B cell (primary cell): Measurements from ENCODE around the gene IFNA10. TPM values are rescaled to one million over a fixed set of nuclear protein-coding genes. Genes with fewer than 3 reads are reported as not detected.
"Not testable (repeated sequence)": the region's sequence is repeated elsewhere in the genome, so short reads cannot be mapped to it uniquely, and the experiment has no call there.

Source experiments
- ATAC-seq: fragments of 200-7000 bp; cut with Tn5 transposase; one replicate; pipeline ENCODE4 v1.10.0; 2021; ENCODE audit warnings: low read depth, mild to moderate bottlenecking, moderate number of reproducible peaks, moderate library complexity
- CTCF ChIA-PET: fragments of 350-600 bp; sonication (Branson Sonifier 250); formaldehyde crosslinking; loops from one replicate; lab custom pipeline; 2021; ENCODE audit warnings: antibody characterized with exemption, inconsistent platforms; lab: Charles Lee
- POLR2A ChIA-PET: fragments of 350-600 bp; sonication (Branson Sonifier 250); formaldehyde crosslinking; loops from one replicate; lab custom pipeline; 2021; ENCODE audit warnings: antibody characterized with exemption; lab: Charles Lee
- DNase-seq: peaks from one replicate; pipeline ENCODE4 v3.0.0; 2013
- H2AFZ ChIP-seq: 2 replicates; pipeline ENCODE4 v1.6.1; 2012; ENCODE audit warnings: mild to moderate bottlenecking, low read depth, low read length; ENCODE audit not compliant: insufficient read depth, poor library complexity, severe bottlenecking
- H3K27ac ChIP-seq, 2 donors: 1 replicate in 1 of 2; 2 replicates in 1 of 2; pipeline ENCODE4 v1.5.1; 2012 to 2013; ENCODE audit warnings: low read length in 2 of 2, mild to moderate bottlenecking in 2 of 2, moderate library complexity in 1 of 2
- H3K27me3 ChIP-seq, 4 experiments: fragments of 200-600 bp in 1 of 4; sonication (generic) in 1 of 4; replicated peaks in 1 of 4; 1 replicate in 2 of 4; 2 replicates in 2 of 4; pipeline versions ENCODE4 v1.6.1 to v1.7.0; 2013 to 2016; ENCODE audit warnings: low read length in 3 of 4, mild to moderate bottlenecking in 2 of 4, mixed read lengths in 1 of 4, moderate library complexity in 1 of 4; ENCODE audit not compliant: insufficient read depth in 4 of 4, control insufficient read depth in 3 of 4; ENCODE audit errors: control extremely low read depth in 1 of 4
- H3K36me3 ChIP-seq, 2 experiments: replicated peaks in 1 of 2; 1 replicate in 1 of 2; 2 replicates in 1 of 2; pipeline versions ENCODE4 v1.6.1 to v1.7.1; 2013; ENCODE audit warnings: low read length in 1 of 2; ENCODE audit not compliant: insufficient read depth in 2 of 2, control insufficient read depth in 1 of 2; ENCODE audit errors: control extremely low read depth in 1 of 2, extremely low read depth in 1 of 2
- H3K4me1 ChIP-seq, 2 donors: fragments of 200-600 bp in 1 of 2; sonication (generic) in 1 of 2; 1 replicate in 1 of 2; 2 replicates in 1 of 2; pipeline versions ENCODE4 v1.5.1 to v1.6.1; 2013 to 2017; ENCODE audit warnings: low read length in 2 of 2; ENCODE audit not compliant: control insufficient read depth in 2 of 2, insufficient read depth in 2 of 2
- H3K4me2 ChIP-seq: replicated peaks from 2 replicates; pipeline ENCODE3; 2012; ENCODE audit warnings: mild to moderate bottlenecking, low read depth, low read length; ENCODE audit not compliant: poor library complexity, severe bottlenecking
- H3K4me3 ChIP-seq, 5 experiments: fragments of 200-600 bp in 1 of 5; sonication (generic) in 1 of 5; 1 replicate in 3 of 5; 2 replicates in 2 of 5; pipeline versions ENCODE4 v1.5.1 to v1.7.0; 2011 to 2016; ENCODE audit warnings: low read length in 4 of 5, mild to moderate bottlenecking in 4 of 5, low read depth in 2 of 5, control low read depth in 1 of 5, moderate library complexity in 1 of 5; ENCODE audit not compliant: insufficient read depth in 1 of 5; ENCODE audit errors: control extremely low read depth in 1 of 5, extremely low read depth in 1 of 5
- H3K79me2 ChIP-seq: fragments of 200-600 bp; sonication (generic); one replicate; pipeline ENCODE4 v1.6.0; 2016; ENCODE audit warnings: low read length; ENCODE audit not compliant: control insufficient read depth, insufficient read depth
- H3K9ac ChIP-seq: fragments of 200-600 bp; sonication (generic); 2 replicates; pipeline ENCODE4 v1.6.1; 2017; ENCODE audit warnings: mild to moderate bottlenecking, low read length, moderate library complexity
- H3K9me3 ChIP-seq, 3 donors: one replicate each; pipeline versions ENCODE4 v1.6.1 to v1.7.1; 2013; ENCODE audit warnings: low read length in 2 of 3; ENCODE audit not compliant: control insufficient read depth in 2 of 3, insufficient read depth in 1 of 3; ENCODE audit errors: control extremely low read depth in 1 of 3
- H4K20me1 ChIP-seq: 2 replicates; pipeline ENCODE4 v1.6.0; 2012; ENCODE audit warnings: mild to moderate bottlenecking, low read length; ENCODE audit not compliant: insufficient read depth, control insufficient read depth, poor library complexity, severe bottlenecking
- H3K27ac Mint-ChIP-seq: one replicate; pipeline ENCODE4 v1.8.0; 2021; ENCODE audit warnings: mixed read lengths
- H3K27me3 Mint-ChIP-seq: one replicate; pipeline ENCODE4 v1.8.0; 2021; ENCODE audit warnings: mixed read lengths
- H3K4me1 Mint-ChIP-seq: one replicate; pipeline ENCODE4 v1.8.0; 2021; ENCODE audit warnings: mixed read lengths
- H3K4me3 Mint-ChIP-seq: one replicate; pipeline ENCODE4 v1.8.0; 2021; ENCODE audit warnings: mixed read lengths
- H3K9me3 Mint-ChIP-seq: one replicate; pipeline ENCODE4 v1.8.0; 2022; ENCODE audit warnings: mixed read lengths; ENCODE audit not compliant: insufficient read depth
- EZH2 ChIP-seq: IDR thresholded peaks from 2 replicates; pipeline ENCODE4 v1.6.1; 2012; ENCODE audit warnings: borderline replicate concordance, low read depth, mild to moderate bottlenecking, moderate library complexity, low read length; ENCODE audit not compliant: insufficient read depth, poor library complexity, severe bottlenecking
- WGBS: methylation state at CpG from one replicate; pipeline ENCODE4 v1.1.5; 2013; ENCODE audit warnings: missing lambda C conversion rate; ENCODE audit not compliant: insufficient coverage; 5-methylcytosine and 5-hydroxymethylcytosine counted together
- intact Hi-C: fragments of 100-400 bp; cut with micrococcal nuclease; formaldehyde crosslinking; loops from one replicate; pipeline ENCODE4 v1.10.0; 2022
- polyA plus RNA-seq: library from polyadenylated mRNA; depleted of rRNA; stranded (reverse); fragments of >200 nt; gene quantifications from 2 replicates; pipeline ENCODE4 v1.2.3, GENCODE V29; 2012
- total RNA-seq, 2 donors: library from RNA; stranded (reverse); fragments of 120-200 nt in 1 of 2; gene quantifications; 1 replicate in 1 of 2; 2 replicates in 1 of 2; pipeline versions ENCODE4 v1.2.3 to v1.2.4, GENCODE V29; 2013 to 2022
- TF ChIP-seq, protein P1 (sequence below): fragments of 200-600 bp; IDR thresholded peaks from one replicate; pipeline ENCODE4 v1.8.0; 2022; ENCODE audit warnings: antibody characterized with exemption, mild to moderate bottlenecking

Gene IFNA10
- total and polyA plus RNA-seq, 2 donors (not counting 1 experiment from before 2014, with no cell fraction given): not detected

DNA sequence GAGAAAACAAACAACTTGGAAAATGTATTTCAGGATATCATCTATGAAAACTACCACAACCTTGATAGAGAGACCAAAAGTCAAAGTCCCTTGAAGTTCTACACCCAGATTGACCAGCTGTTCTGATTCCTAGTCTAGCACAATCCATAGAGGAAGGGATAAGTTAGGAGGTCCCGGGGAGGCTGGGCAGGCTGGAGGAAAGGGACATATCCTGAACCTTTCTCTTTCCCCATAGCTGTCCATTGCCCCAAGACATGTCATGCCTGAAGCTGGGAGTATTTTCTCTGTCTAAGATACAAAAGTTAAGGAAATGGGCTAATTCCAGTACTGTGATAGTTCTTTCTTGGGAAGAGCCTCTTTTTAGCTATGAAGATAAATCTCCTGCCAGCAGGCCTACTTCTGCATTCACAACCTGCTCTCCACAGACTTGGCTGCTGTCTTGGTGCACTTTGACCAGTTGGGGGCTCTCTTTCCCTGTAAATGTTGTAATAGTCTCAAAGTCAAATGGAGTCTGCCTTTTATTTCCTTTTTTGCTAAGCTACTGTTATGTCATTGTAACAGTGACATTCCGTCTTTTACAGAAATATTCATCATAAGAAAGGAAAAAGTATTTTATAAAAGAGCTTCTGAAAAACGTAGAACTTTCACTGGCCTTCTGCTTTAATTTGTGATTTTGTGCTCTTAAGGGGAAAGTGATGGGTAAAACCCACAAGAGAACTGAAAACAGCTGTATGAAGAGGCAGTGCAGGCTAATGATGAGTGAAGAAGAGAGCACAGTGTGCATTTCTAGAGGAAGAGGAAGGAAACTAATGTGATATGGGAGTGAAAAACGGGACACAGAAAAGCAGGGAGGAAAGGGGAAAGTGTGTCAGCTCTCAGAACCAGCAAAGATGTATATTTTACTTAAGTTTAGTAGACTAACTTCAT lies 23.9 kb downstream of the IFNA10 start:
- no CpG with 5 or more reads among the region's 4 CpGs for whole genome bisulfite sequencing
- TF ChIP-seq, protein P1, sequence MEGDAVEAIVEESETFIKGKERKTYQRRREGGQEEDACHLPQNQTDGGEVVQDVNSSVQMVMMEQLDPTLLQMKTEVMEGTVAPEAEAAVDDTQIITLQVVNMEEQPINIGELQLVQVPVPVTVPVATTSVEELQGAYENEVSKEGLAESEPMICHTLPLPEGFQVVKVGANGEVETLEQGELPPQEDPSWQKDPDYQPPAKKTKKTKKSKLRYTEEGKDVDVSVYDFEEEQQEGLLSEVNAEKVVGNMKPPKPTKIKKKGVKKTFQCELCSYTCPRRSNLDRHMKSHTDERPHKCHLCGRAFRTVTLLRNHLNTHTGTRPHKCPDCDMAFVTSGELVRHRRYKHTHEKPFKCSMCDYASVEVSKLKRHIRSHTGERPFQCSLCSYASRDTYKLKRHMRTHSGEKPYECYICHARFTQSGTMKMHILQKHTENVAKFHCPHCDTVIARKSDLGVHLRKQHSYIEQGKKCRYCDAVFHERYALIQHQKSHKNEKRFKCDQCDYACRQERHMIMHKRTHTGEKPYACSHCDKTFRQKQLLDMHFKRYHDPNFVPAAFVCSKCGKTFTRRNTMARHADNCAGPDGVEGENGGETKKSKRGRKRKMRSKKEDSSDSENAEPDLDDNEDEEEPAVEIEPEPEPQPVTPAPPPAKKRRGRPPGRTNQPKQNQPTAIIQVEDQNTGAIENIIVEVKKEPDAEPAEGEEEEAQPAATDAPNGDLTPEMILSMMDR: peak; percentile 51
- H3K27me3 ChIP-seq, H3K79me2 ChIP-seq, H3K4me2 ChIP-seq, H3K9ac ChIP-seq, POLR2A ChIA-PET, H3K4me1 ChIP-seq, H3K4me3 ChIP-seq, H3K36me3 ChIP-seq, H4K20me1 ChIP-seq, H3K9me3 ChIP-seq, H3K27ac ChIP-seq, H3K9me3 Mint-ChIP-seq, H3K4me3 Mint-ChIP-seq, H3K27ac Mint-ChIP-seq, H3K4me1 Mint-ChIP-seq: not testable (repeated sequence)
- H3K27me3 Mint-ChIP-seq: peaks cover 11% of the 10 kb centered on the region
- CTCF ChIA-PET: interaction anchor here (0.7 to 1.8 kb wide), 10 partner anchors 9 to 849 kb away, joined by 3 to 9 read pairs (median 4); partner anchors contain the start of gene IFNA7
- peak overlapping the region; percentile 60 for H2AFZ ChIP-seq
- intact Hi-C loops: loop anchor here (1.0 kb wide), 1 partner anchor 606 kb away; no protein-coding TSS in a partner anchor
- DNase-seq (peak; percentile 32), ATAC-seq (peak; percentile 70)

DNA sequence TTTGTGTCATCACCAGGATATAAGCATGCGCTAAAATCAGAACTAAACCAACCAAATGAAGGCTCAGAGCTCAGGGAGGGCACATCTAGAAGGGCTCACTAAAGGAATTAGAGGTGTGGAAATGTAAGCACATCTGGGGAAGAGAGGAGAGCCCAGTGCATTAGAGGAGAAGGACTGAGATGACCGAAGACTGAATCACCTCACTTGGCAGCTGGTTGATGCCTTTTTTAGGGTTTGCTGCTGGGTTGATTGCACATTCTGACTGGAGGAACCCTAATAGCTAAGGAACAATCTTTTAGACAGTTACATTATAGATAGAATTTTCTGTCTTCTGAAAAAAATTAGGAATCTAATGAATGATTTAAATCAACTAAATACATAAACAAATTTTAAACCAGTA lies 32.3 kb downstream of the IFNA10 start:
- H3K27me3 ChIP-seq: no peaks in the 10 kb centered on the region
- H3K4me1 ChIP-seq: no peaks in the 10 kb centered on the region
- H3K4me1 Mint-ChIP-seq: no peaks in the 10 kb centered on the region
- ChIA-PET CTCF (interaction anchor here (1.4 kb wide), 1 partner anchor 8 kb away, joined by 3 read pairs; no protein-coding TSS in a partner anchor), POLR2A (no interaction called here)
- ATAC-seq: no peak
- no peaks in the 10 kb centered on the region for H3K9me3 ChIP-seq
- no peak overlapping the region for H3K27ac Mint-ChIP-seq
- TF ChIP-seq, protein P1: no peak
- TF ChIP-seq EZH2: no peak
- H3K4me2 ChIP-seq: no peak overlapping the region
- WGBS: no CpG with 5 or more reads among the region's 2 CpGs
- no peak overlapping the region for H3K4me3 Mint-ChIP-seq
- no peaks in the 10 kb centered on the region for H4K20me1 ChIP-seq
- H3K9ac ChIP-seq: no peak overlapping the region
- H2AFZ ChIP-seq: no peak overlapping the region
- no peaks in the 10 kb centered on the region for H3K9me3 Mint-ChIP-seq
- no peaks in the 10 kb centered on the region for H3K79me2 ChIP-seq
- no peak for DNase-seq
- no peak overlapping the region for H3K27ac ChIP-seq
- no peak overlapping the region for H3K4me3 ChIP-seq
- peaks cover 12% of the 10 kb centered on the region for H3K27me3 Mint-ChIP-seq
- intact Hi-C loops: no loop called here
- H3K36me3 ChIP-seq: no peaks in the 10 kb centered on the region
